Vagina (tissue), 2 donors: ENCODE data around the gene ISX. TPM values are rescaled to one million over a fixed set of nuclear protein-coding genes. Genes with fewer than 3 reads are reported as not detected.

ENCODE experiments used
- DNase-seq, 2 donors: peaks; one replicate each; pipeline ENCODE4 v3.0.0-alpha.2; 2017; ENCODE audit errors: extremely low spot score in 2 of 2
- H3K27ac ChIP-seq: fragments of 200-600 bp; sonication (generic); one replicate; pipeline ENCODE4 v1.5.1; 2019
- H3K27me3 ChIP-seq: fragments of 200-600 bp; sonication (generic); one replicate; pipeline ENCODE4 v1.5.1; 2019
- H3K36me3 ChIP-seq, 2 donors: fragments of 200-600 bp; sonication (generic); one replicate each; pipeline ENCODE4 v1.5.1; 2017 to 2019
- H3K4me1 ChIP-seq: fragments of 200-600 bp; sonication (generic); one replicate; pipeline ENCODE4 v1.5.1; 2019
- H3K4me3 ChIP-seq, 2 donors: fragments of 200-600 bp; sonication (generic); 1 replicate in 1 of 2; 2 replicates in 1 of 2; pipeline ENCODE4 v1.5.1; 2016 to 2019
- H3K9me3 ChIP-seq: fragments of 200-600 bp; sonication (generic); one replicate; pipeline ENCODE4 v1.5.1; 2019
- POLR2A ChIP-seq, 2 donors: fragments of 450-650 bp; IDR thresholded peaks; one replicate each; pipeline ENCODE4 v1.6.1; 2017; ENCODE audit warnings: antibody characterized with exemption in 2 of 2, mild to moderate bottlenecking in 2 of 2, moderate library complexity in 2 of 2
- POLR2AphosphoS5 ChIP-seq, 2 donors: sonication (generic); formaldehyde crosslinking; IDR thresholded peaks; one replicate each; pipeline ENCODE4 v1.9.0; 2017; ENCODE audit warnings: antibody characterized with exemption in 2 of 2, mild to moderate bottlenecking in 2 of 2, low read depth in 1 of 2; ENCODE audit not compliant: insufficient read depth in 1 of 2
- intact Hi-C: fragments of 100-400 bp; cut with DNase I; formaldehyde crosslinking; loops from one replicate; pipeline ENCODE4 v1.15.1; 2023
- total RNA-seq: library from RNA; depleted of rRNA; stranded (reverse); fragments of >200 nt; gene quantifications from one replicate; pipeline ENCODE4 v1.2.3, GENCODE V29; 2016
- TF ChIP-seq, protein P1 (sequence below), 3 experiments: fragments of 450-650 bp in 2 of 3; fragments of 200-600 bp in 1 of 3; sonication (generic) in 1 of 3; IDR thresholded peaks; one replicate each; pipeline ENCODE4 v1.5.1; 2017 to 2019; ENCODE audit warnings: antibody characterized with exemption in 3 of 3, mild to moderate bottlenecking in 2 of 3, moderate library complexity in 2 of 3

ISX gene
- total RNA-seq, 1 donor from 2014 or later: not detected

DNA sequence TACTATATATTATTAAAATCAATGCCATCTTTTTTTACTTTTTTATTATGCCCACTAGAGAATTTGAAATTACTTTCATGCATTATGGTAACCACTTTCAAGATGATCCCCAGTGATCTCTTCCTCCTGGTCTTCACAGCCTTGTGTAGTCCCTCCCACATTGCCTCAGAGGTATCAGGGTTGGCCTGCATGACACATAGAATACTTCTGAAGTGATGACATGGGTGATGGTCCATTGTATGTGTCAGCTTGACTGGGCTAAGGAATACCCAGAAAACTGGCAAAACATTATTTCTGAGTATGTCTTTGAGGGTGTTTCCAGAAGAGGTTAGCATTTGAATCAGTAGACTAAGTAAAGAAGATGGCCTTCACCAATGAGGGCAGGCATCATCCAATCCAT is 14.2 kb upstream of the ISX start:
- Histone ChIP-seq H3K4me3 (no peak overlapping the region), H3K36me3 (no peaks in the 10 kb centered on the region), H3K27me3 (no peaks in the 10 kb centered on the region), H3K27ac (no peak overlapping the region), H3K9me3 (no peaks in the 10 kb centered on the region), H3K4me1 (no peaks in the 10 kb centered on the region)
- TF ChIP-seq POLR2A (IDR thresholded peaks at IDR 0.05) (no peak), POLR2AphosphoS5 (IDR thresholded peaks at IDR 0.05; ENCODE audit: insufficient read depth in 1 of 2, low read depth in 1 of 2) (no peak)
- TF ChIP-seq, protein P1, sequence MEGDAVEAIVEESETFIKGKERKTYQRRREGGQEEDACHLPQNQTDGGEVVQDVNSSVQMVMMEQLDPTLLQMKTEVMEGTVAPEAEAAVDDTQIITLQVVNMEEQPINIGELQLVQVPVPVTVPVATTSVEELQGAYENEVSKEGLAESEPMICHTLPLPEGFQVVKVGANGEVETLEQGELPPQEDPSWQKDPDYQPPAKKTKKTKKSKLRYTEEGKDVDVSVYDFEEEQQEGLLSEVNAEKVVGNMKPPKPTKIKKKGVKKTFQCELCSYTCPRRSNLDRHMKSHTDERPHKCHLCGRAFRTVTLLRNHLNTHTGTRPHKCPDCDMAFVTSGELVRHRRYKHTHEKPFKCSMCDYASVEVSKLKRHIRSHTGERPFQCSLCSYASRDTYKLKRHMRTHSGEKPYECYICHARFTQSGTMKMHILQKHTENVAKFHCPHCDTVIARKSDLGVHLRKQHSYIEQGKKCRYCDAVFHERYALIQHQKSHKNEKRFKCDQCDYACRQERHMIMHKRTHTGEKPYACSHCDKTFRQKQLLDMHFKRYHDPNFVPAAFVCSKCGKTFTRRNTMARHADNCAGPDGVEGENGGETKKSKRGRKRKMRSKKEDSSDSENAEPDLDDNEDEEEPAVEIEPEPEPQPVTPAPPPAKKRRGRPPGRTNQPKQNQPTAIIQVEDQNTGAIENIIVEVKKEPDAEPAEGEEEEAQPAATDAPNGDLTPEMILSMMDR (IDR thresholded peaks at IDR 0.05): no peak
- DNase-seq: no peak
- intact Hi-C loops: no loop called here

DNA sequence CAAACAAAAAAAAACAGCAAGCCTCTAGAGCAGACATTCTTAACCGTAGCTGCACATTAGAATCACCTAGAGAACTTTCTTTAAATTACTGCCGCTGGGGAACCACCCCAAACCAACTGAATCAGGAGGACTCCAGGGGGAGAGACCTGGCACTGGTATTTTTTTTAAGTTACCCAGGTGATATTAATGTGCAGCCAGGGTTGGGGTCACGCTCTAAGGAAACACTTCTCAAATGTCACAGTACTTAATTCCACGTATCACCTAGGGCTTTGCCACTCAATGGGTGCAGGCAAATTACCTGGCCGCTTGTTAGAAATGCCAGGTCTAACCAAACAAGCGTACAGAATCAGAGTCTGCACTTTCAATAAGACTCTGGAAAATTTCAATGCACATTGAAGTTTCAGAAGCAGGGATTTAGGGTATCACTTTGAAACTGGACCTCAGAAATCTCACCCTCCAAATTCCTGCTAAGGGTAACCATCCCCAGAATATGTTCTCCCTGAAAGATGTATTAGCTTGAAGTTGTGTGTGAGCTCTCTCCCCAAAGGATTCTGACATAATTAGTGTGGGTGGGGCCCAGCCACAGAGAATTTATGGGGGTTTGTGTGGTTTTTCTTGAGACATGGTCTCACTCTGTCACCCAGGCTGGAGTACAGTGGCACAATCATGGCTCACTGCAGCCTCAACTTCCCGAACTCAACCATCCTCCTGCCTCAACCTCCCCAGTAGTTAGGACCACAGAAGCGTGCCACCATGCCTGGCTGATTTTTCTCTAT is 12.7 kb upstream of the ISX start:
- no peak for DNase-seq
- Histone ChIP-seq H3K27ac (no peak overlapping the region), H3K9me3 (no peaks in the 10 kb centered on the region), H3K4me1 (no peaks in the 10 kb centered on the region), H3K4me3 (no peak overlapping the region), H3K36me3 (no peaks in the 10 kb centered on the region), H3K27me3 (no peaks in the 10 kb centered on the region)
- TF ChIP-seq POLR2AphosphoS5 (IDR thresholded peaks at IDR 0.05; ENCODE audit: insufficient read depth in 1 of 2, low read depth in 1 of 2): no peak
- TF ChIP-seq, protein P1 (IDR thresholded peaks at IDR 0.05): no peak
- TF ChIP-seq POLR2A (IDR thresholded peaks at IDR 0.05): no peak
- intact Hi-C loops: no loop called here

DNA sequence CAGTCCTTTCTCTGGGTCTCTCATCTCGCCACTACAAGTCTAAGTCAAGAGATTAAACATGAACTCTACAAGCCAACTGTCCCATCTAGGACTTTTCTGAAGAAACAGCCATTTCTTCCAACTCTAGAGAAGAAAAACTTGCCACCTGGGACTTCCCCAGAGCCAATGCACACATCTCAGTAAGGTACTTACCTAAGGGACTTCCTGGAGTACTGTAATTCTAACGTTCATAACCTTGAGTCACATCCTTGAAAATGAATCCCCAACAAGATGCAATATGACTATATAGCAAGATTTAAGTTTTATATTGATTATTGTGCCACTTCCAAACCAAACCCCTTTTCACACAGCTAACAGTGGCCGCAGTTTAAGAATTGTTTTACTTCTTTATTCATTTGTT is 11.9 kb upstream of the ISX start:
- Histone ChIP-seq H3K4me1 (no peaks in the 10 kb centered on the region), H3K27me3 (no peaks in the 10 kb centered on the region), H3K9me3 (no peaks in the 10 kb centered on the region), H3K36me3 (no peaks in the 10 kb centered on the region), H3K4me3 (no peak overlapping the region), H3K27ac (no peak overlapping the region)
- TF ChIP-seq POLR2AphosphoS5 (IDR thresholded peaks at IDR 0.05; ENCODE audit: insufficient read depth in 1 of 2, low read depth in 1 of 2) (no peak), POLR2A (IDR thresholded peaks at IDR 0.05) (no peak)
- TF ChIP-seq, protein P1 (IDR thresholded peaks at IDR 0.05): no peak
- DNase-seq: no peak
- intact Hi-C loops: no loop called here

DNA sequence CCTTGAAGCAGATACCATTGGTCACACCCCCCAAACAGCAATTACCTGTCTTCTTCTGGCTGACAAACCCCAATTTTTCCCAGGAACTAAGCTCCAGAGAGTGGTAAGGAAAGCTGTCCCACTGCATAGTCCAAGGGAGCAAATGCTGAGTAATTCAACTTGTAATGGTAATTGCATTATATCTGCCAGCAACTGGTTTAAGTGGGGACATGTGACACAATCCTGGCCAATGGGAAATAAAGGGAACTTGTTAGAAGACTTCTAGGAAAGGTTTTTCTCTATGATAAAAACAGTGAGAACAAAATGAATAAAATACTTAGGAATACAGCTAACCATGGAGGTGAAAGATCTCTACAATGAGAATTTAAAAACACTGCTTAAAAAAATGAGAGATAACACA is 9.5 kb upstream of the ISX start:
- no peak for TF ChIP-seq POLR2A (IDR thresholded peaks at IDR 0.05)
- TF ChIP-seq POLR2AphosphoS5 (IDR thresholded peaks at IDR 0.05; ENCODE audit: insufficient read depth in 1 of 2, low read depth in 1 of 2): no peak
- TF ChIP-seq, protein P1 (IDR thresholded peaks at IDR 0.05): no peak
- Histone ChIP-seq H3K27ac (no peak overlapping the region), H3K4me1 (no peaks in the 10 kb centered on the region), H3K4me3 (no peak overlapping the region), H3K36me3 (no peaks in the 10 kb centered on the region), H3K9me3 (no peaks in the 10 kb centered on the region), H3K27me3 (no peaks in the 10 kb centered on the region)
- intact Hi-C loops: no loop called here
- DNase-seq: no peak

DNA sequence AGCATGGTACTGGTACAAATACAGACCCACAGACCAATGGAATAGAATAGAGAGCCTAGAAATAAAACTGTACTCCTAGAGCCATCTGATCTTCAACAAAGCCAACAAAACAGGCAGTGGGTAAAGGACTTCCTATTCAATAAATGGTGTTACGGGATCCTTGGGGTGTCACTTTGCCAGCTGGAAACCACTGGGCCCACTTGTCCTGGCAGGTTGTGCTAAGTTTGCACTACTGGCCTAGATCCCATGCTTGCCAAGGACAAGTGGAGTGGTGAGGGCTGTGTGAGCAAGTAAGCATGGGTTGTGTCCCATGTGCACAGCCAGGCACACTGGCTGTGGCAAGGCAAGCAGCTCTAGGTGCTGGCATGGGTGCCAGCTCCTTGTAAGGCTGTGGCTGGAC is 8.8 kb upstream of the ISX start:
- Histone ChIP-seq H3K4me1 (no peaks in the 10 kb centered on the region), H3K27ac (no peak overlapping the region), H3K9me3 (no peaks in the 10 kb centered on the region), H3K36me3 (no peaks in the 10 kb centered on the region), H3K4me3 (no peak overlapping the region), H3K27me3 (no peaks in the 10 kb centered on the region)
- intact Hi-C loops: no loop called here
- DNase-seq: no peak
- TF ChIP-seq POLR2A (IDR thresholded peaks at IDR 0.05): no peak
- TF ChIP-seq, protein P1 (IDR thresholded peaks at IDR 0.05): no peak
- no peak for TF ChIP-seq POLR2AphosphoS5 (IDR thresholded peaks at IDR 0.05; ENCODE audit: insufficient read depth in 1 of 2, low read depth in 1 of 2)
